ENCODE data around the gene TKT.

The TKT gene

GRCh38 chr3:53250881-53251605, 4.8 kb downstream of the TKT start:
- TF ChIP-seq CTCF (IDR thresholded peaks at IDR 0.05; ENCODE audit: low read depth, low read length, missing control alignments), result no peak
- DNase-seq (ENCODE audit: low read depth), result no peak
- H3K4me3 ChIP-seq (ENCODE audit: low read depth, low read length), result peak overlapping the region; percentile 3
- in situ Hi-C loops (cut with HindIII; ENCODE audit: low sequenced_read_pairs), result no loop called here

GRCh38 chr3:53250453-53250852, 5.4 kb downstream of the TKT start:
- H3K4me3 ChIP-seq (ENCODE audit: low read depth, low read length), result no peak overlapping the region
- in situ Hi-C loops (cut with HindIII; ENCODE audit: low sequenced_read_pairs), result no loop called here
- DNase-seq (ENCODE audit: low read depth), result no peak
- no peak for TF ChIP-seq CTCF (IDR thresholded peaks at IDR 0.05; ENCODE audit: low read depth, low read length, missing control alignments)

- no peak for TF ChIP-seq CTCF (IDR thresholded peaks at IDR 0.05; ENCODE audit: low read depth, low read length, missing control alignments)
- H3K4me3 ChIP-seq (ENCODE audit: low read depth, low read length), result no peak overlapping the region
- DNase-seq (ENCODE audit: low read depth), result no peak
- in situ Hi-C loops (cut with HindIII; ENCODE audit: low sequenced_read_pairs), result no loop called here
These were observed 7.7 kb downstream of the TKT start for GRCh38 chr3:53248161-53248560.

GRCh38 chr3:53247619-53248018, 8.2 kb downstream of the TKT start:
- in situ Hi-C loops (cut with HindIII; ENCODE audit: low sequenced_read_pairs), result no loop called here

GRCh38 chr3:53244271-53244670, 11.6 kb downstream of the TKT start:
- no peak for DNase-seq (ENCODE audit: low read depth)
- TF ChIP-seq CTCF (IDR thresholded peaks at IDR 0.05; ENCODE audit: low read depth, low read length, missing control alignments), result no peak
- H3K4me3 ChIP-seq (ENCODE audit: low read depth, low read length), result no peak overlapping the region
- in situ Hi-C loops (cut with HindIII; ENCODE audit: low sequenced_read_pairs), result no loop called here

More at GRCh38 chr3:53247619-53248018, 8.2 kb downstream of the TKT start:
- TF ChIP-seq CTCF (IDR thresholded peaks at IDR 0.05; ENCODE audit: low read depth, low read length, missing control alignments), result no peak
- no peak overlapping the region for H3K4me3 ChIP-seq (ENCODE audit: low read depth, low read length)
- no peak for DNase-seq (ENCODE audit: low read depth)

- DNase-seq (ENCODE audit: low read depth), result no peak
- no peak overlapping the region for H3K4me3 ChIP-seq (ENCODE audit: low read depth, low read length)
- peak; percentile 2 for TF ChIP-seq CTCF (IDR thresholded peaks at IDR 0.05; ENCODE audit: low read depth, low read length, missing control alignments)
- in situ Hi-C loops (cut with HindIII; ENCODE audit: low sequenced_read_pairs), result no loop called here
These were observed 12.0 kb downstream of the TKT start for GRCh38 chr3:53243785-53244184.

Measured in astrocyte of the cerebellum (primary cell).